Stimulated activated CD8-positive, alpha-beta memory T cell treated with anti-CD3 and anti-CD28 coated beads, Interleukin-4, amount 100 ng/mL, for 4 hours (primary cell): ENCODE measurements around the gene SUSD6.
"Not testable (repeated sequence)": the region's sequence is repeated elsewhere in the genome, so short reads cannot be mapped to it uniquely, and the experiment has no call there.

Source experiments
- DNase-seq, 2 donors: peaks; one replicate each; pipeline ENCODE4 v3.0.0-alpha.2; 2020; ENCODE audit warnings: low read depth in 2 of 2, low spot score in 1 of 2

SUSD6 gene

DNA sequence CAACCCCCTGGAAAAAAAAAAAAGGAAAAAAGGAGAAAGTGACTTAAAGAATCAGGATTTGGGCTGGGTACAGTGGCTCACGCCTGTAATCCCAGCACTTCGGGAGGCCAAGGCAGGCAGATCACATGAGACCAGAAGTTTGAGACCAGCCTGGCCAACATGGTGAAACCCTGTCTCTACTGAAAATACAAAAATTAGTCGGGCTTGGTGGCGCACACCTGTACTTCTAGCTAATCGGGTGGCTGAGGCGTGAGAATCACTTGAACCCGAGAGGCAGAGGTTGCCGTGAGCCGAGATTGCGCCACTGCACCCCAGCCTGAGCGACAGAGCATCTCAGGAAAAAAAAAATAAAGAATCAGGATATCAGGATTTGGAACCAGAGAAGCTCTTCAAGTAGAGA, 36.2 kb downstream of the SUSD6 start:
- not testable (repeated sequence) for DNase-seq

- no peak for DNase-seq
Observed at GRCh38 chr14:69648480-69649451, 37.4 kb downstream of the SUSD6 start.

DNA sequence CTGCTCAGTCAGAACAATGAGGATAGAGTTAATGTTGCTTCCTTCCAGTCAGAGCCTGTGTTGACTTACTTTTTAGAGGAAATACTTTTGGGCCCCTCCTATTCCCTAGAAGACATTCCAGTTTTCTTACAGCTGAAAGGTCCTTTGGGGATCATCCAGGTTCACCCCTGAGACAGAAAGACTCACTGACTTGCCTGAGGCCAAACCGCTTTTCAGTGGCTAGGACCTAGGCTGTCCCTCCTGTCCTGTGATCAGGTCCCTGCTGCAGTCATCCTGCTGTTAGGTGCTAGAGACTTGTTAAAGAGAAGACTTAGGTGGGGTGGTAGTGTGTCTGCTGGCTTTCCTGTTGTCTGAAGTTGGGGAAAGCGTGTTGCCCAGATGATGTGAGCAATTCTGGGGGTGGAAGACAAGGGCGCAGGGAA, 39.6 kb downstream of the SUSD6 start:
- no peak for DNase-seq

DNA sequence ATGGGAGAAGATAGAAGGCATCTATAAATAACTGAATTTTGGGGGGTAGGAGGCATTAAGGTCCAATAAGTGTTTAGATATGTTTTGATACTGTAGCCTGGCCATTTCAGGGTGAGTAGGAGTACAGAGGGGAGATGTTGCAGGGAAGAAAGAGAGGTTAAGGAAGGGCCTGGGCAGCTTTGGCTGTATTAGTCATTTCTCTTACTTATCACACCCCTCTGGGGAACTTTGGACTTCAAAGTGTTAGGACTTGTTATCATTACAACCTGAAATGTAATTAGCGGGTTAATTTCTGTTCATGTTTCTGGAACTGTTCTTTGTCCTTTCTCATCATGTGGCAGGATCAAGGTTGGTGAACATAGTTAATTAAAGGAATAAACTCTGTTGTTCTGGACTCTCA, 40.3 kb downstream of the SUSD6 start:
- no peak for DNase-seq

GRCh38 chr14:69652942-69653684, 41.7 kb downstream of the SUSD6 start:
- no peak for DNase-seq

DNA sequence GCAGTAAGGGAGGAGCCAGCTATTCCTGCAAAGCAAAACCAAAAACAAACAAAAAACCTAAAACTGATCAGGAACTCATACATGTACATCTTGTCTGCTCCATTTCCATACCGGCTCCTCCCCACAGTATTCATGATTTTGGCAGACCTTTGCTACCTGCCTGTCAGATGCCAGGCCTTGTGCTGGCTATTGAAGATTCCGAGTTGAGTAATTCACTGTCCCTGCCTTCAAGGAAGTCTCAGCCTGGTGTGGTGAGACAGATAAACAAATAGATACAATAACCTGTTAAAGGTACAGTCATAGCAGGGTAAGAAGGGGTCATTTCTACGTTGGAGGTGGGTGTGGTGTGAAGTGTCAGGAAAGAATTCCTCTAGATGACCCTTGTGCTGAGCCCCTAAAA, 42.7 kb downstream of the SUSD6 start:
- no peak for DNase-seq

- DNase-seq = no peak
Observed at GRCh38 chr14:69657950-69658355, 46.6 kb downstream of the SUSD6 start.

- no peak for DNase-seq
Observed at GRCh38 chr14:69658664-69659261, 47.4 kb downstream of the SUSD6 start.

- no peak for DNase-seq
Observed at GRCh38 chr14:69660344-69661193, 49.2 kb downstream of the SUSD6 start.

DNA sequence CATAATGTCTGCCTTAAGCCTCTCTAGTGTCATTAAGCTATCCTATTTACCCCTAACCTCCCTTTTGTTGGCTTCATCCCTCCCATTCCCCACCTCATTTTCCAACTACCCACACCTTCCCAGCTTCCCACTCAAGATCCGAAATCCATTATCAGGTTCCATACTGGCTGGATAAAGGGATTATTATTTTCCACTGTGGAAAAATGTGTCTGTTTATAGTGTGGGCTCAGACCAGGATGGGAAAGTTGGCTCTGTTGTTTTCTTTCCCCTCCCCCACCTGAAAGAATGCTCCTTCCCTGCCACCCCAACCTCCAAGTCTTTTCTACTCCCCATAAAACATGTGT, 49.8 kb downstream of the SUSD6 start:
- no peak for DNase-seq

- DNase-seq = no peak
Observed at GRCh38 chr14:69662636-69663299, 51.4 kb downstream of the SUSD6 start.

DNA sequence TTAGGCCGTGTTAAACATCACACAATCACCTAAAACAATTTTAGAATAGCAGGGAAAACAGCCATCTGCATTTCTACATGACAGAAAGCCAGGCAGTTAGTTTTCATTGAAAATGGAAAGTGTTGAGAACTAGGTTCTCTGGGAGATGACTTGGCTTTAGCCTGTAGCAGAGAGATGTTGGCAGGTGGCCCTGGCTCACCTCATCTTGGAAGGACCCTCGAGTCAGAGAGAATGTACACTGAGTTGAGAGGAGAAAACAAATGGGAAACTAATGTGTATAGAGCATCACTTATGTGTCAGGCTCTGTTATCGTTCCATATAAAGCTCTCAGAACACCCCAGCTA, 51.9 kb downstream of the SUSD6 start:
- no peak for DNase-seq

DNA sequence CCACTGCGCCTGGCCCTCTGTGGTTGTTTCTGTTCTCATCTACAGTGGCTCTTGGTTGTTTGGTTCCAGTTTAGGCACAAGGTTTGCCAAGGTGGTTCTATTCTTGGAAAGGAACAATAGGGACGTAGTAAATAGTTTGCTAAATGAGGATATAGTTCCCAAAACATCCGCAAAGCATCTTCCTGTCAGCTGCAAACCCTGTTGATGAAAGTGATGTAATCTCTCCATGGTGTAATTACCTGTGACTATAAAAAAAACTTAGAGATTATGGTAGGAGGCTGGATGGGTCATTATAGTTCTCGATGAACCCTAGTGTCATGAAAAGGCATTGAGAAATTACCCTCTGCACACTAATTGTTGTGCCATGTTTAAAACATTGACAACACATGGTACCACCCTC, 52.9 kb downstream of the SUSD6 start:
- DNase-seq = no peak

DNA sequence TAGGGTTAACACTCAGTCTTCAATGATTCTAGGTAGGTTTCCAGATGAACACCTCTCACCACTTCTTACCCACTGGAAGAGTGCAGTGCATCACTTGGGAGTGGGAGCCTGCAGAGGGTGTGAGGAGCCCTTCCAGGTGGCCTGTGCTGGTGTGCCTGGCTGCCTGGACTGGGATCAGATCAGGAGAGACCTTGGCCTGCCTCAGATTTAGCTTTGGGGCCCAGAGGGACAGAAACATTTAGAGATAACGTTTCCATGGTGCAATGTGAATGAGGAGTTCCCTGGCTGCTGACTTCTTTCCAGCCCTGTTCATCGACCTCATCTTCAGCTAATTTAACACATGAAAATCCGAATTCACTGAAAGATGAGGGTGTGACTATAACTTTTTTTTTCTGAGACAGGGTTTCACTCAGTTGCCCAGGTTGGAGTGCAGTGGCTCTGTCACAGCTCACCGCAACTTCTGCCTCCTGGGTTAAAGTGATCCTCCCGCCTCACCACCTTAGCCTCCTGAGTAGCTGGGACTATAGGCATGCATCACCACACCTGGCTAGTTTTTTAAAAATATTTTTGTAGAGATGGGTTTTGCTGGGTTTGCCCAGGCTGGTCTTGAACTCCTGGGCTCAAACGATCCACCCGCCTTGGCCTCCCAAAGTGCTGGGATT, 53.6 kb downstream of the SUSD6 start:
- no peak for DNase-seq

DNA sequence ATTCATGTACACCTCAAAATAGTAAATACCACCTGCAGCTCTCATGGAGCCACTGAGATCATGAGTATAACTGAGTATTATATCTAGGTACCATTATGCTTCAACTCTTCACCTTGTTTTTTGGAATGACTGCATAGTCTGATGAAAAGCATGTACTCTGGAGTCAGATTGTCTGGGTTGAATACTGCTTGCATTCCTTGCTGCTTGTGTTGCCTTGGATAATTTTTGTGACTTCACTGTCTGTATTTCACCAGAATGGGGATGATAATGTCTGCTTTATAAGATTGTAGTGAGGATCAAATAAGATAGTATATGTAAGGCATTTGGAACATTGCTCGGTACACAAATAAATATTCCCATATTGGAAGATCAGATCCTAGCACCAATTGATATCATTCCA, 54.2 kb downstream of the SUSD6 start:
- no peak for DNase-seq

GRCh38 chr14:69666112-69666511, 54.7 kb downstream of the SUSD6 start:
- no peak for DNase-seq

- no peak for DNase-seq
Observed at GRCh38 chr14:69666690-69667211, 55.4 kb downstream of the SUSD6 start.

DNA sequence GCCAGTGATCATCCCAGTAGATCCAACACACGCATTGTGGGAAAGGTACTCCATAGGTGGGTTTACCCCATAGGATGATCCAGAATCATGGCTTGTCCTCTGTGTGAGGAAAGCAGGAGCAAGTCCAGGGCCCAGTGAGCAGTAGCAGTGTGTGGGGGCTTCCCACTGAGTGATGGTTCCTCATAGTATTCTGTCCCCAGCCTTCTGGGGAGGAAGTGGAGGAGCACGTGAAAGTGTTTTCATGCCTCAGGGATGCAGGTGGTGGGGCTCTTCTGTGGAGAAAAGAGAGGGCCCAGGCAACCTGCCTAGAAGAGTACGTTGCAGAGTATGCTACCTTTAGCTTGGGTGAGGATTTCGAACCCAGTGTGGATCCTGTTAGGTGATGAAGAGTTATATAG, 56.5 kb downstream of the SUSD6 start:
- no peak for DNase-seq

GRCh38 chr14:69669375-69669774, 58.0 kb downstream of the SUSD6 start:
- DNase-seq = no peak

GRCh38 chr14:69670093-69670492, 58.7 kb downstream of the SUSD6 start:
- DNase-seq = no peak
